HCT116 (cell line): ENCODE data around the gene ZNF775. TPM values are rescaled to one million over a fixed set of nuclear protein-coding genes. Genes with fewer than 3 reads are reported as not detected.

Source experiments
- ATAC-seq: fragments of 200-7000 bp; cut with Tn5 transposase; 2 replicates; pipeline ENCODE4 v1.9.1; 2020; ENCODE audit warnings: mild to moderate bottlenecking, moderate library complexity
- BruUV-seq: library from RNA; stranded (reverse); fragments of 400-500 nt; replicated peaks from 2 replicates; lab custom pipeline; 2021; lab: Mats Ljungman, UMichigan
- CTCF ChIA-PET: fragments of 300-600 bp; sonication (Branson Sonifier 250); formaldehyde crosslinking; loops from one replicate; lab custom pipeline; 2021; ENCODE audit warnings: antibody characterized with exemption; lab: Charles Lee
- POLR2A ChIA-PET: fragments of 300-600, 350-600 bp; sonication (Branson Sonifier 250); formaldehyde crosslinking; loops from one replicate; lab custom pipeline; 2021; ENCODE audit warnings: antibody characterized with exemption; lab: Charles Lee
- RAD21 ChIA-PET, 2 experiments: fragments of 300-600 bp; sonication (Branson Sonifier 250); formaldehyde crosslinking; loops; one replicate each; lab custom pipeline; 2023; ENCODE audit warnings: low total read pairs in 2 of 2; ENCODE audit not compliant: uncharacterized antibody in 2 of 2, unreplicated experiment in 2 of 2, low non-redundant PET in 1 of 2; lab: Charles Lee
- DNase-seq: peaks from one replicate; pipeline ENCODE4 v3.0.0-alpha.2; 2010; ENCODE audit warnings: low read depth, low spot score
- H2AFZ ChIP-seq: fragments of 200-600 bp; shearing (Covaris generic), sonication (generic); 2 replicates; pipeline ENCODE4 v1.6.1; 2017; ENCODE audit warnings: low read depth, mixed run types, mixed read lengths, antibody characterized with exemption, low read length; ENCODE audit not compliant: poor library complexity, severe bottlenecking
- H3K27ac ChIP-seq: 2 replicates; pipeline ENCODE4 v1.5.1; 2012; ENCODE audit warnings: low read depth, low read length
- H3K27me3 ChIP-seq: fragments of 200-600 bp; sonication (generic); 2 replicates; pipeline ENCODE4 v1.6.1; 2016; ENCODE audit warnings: mixed run types, low read length, mixed read lengths; ENCODE audit not compliant: insufficient read depth
- H3K36me3 ChIP-seq, 2 experiments: fragments of 200-500 bp in 1 of 2; fragments of 200-600 bp in 1 of 2; sonication (Bioruptor generic) in 1 of 2; sonication (generic) in 1 of 2; 2 replicates each; pipeline versions ENCODE4 v1.5.1 to v1.6.1; 2014 to 2016; ENCODE audit warnings: low read length in 2 of 2, inconsistent platforms in 1 of 2, mixed read lengths in 1 of 2, mixed run types in 1 of 2; ENCODE audit not compliant: insufficient read depth in 2 of 2, control insufficient read depth in 1 of 2
- H3K4me1 ChIP-seq, 2 experiments: fragments of 200-600 bp in 1 of 2; sonication (generic) in 1 of 2; 2 replicates each; pipeline versions ENCODE4 v1.5.1 to v1.6.1; 2012 to 2017; ENCODE audit warnings: low read length in 2 of 2, inconsistent platforms in 1 of 2, mild to moderate bottlenecking in 1 of 2, mixed read lengths in 1 of 2, mixed run types in 1 of 2, moderate library complexity in 1 of 2; ENCODE audit not compliant: insufficient read depth in 2 of 2, control insufficient read depth in 1 of 2
- H3K4me2 ChIP-seq: fragments of 200-600 bp; sonication (generic); 2 replicates; pipeline ENCODE4 v1.6.1; 2017; ENCODE audit warnings: mixed run types, low read length, mixed read lengths
- H3K4me3 ChIP-seq, 2 experiments: fragments of 200-600 bp in 1 of 2; sonication (generic) in 1 of 2; replicated peaks in 1 of 2; 2 replicates each; pipeline ENCODE4 v1.5.1; 2011 to 2016; ENCODE audit warnings: low read length in 2 of 2, control low read depth in 1 of 2, low read depth in 1 of 2, mild to moderate bottlenecking in 1 of 2, mixed read lengths in 1 of 2, mixed run types in 1 of 2
- H3K79me2 ChIP-seq: fragments of 200-600 bp; sonication (generic); 2 replicates; pipeline ENCODE4 v1.6.1; 2017; ENCODE audit warnings: mild to moderate bottlenecking, mixed run types, low read length, moderate library complexity, mixed read lengths; ENCODE audit not compliant: insufficient read depth
- H3K9ac ChIP-seq: fragments of 200-600 bp; sonication (generic); 2 replicates; pipeline ENCODE4 v1.6.1; 2016; ENCODE audit warnings: low read length, mixed read lengths
- H3K9me2 ChIP-seq: fragments of 200-600 bp; sonication (generic), shearing (Covaris generic); 2 replicates; pipeline ENCODE4 v1.6.1; 2017; ENCODE audit warnings: mixed run types, mild to moderate bottlenecking, moderate library complexity; ENCODE audit not compliant: insufficient read depth
- H3K9me3 ChIP-seq, 2 experiments: fragments of 200-500 bp in 1 of 2; fragments of 200-600 bp in 1 of 2; sonication (Bioruptor generic) in 1 of 2; sonication (generic) in 1 of 2; 2 replicates each; pipeline ENCODE4 v1.6.1; 2014 to 2017; ENCODE audit warnings: low read length in 2 of 2, mixed read lengths in 2 of 2, inconsistent platforms in 1 of 2, low read depth in 1 of 2, mild to moderate bottlenecking in 1 of 2, mixed run types in 1 of 2, moderate library complexity in 1 of 2; ENCODE audit not compliant: control insufficient read depth in 1 of 2, insufficient read depth in 1 of 2
- H4K20me1 ChIP-seq: fragments of 200-600 bp; sonication (generic), shearing (Covaris generic); 2 replicates; pipeline ENCODE4 v1.6.1; 2017; ENCODE audit warnings: mixed run types, mild to moderate bottlenecking, moderate library complexity; ENCODE audit not compliant: insufficient read depth
- CBX3 ChIP-seq: IDR thresholded peaks from 2 replicates; pipeline ENCODE4 v1.6.1; 2012; ENCODE audit warnings: low read depth
- CEBPB ChIP-seq: IDR thresholded peaks from 2 replicates; pipeline ENCODE4 v1.6.1; 2012; ENCODE audit warnings: low read depth
- EGR1 ChIP-seq: IDR thresholded peaks from 2 replicates; pipeline ENCODE4 v1.6.1; 2012; ENCODE audit warnings: low read depth
- EZH2 ChIP-seq: fragments of 200-600 bp; sonication (generic); IDR thresholded peaks from 2 replicates; pipeline ENCODE4 v1.6.1; 2017; ENCODE audit warnings: antibody characterized with exemption, mixed run types
- EZH2phosphoT487 ChIP-seq: fragments of 200-600 bp; IDR thresholded peaks from 2 replicates; pipeline ENCODE4 v1.6.1; 2018; ENCODE audit warnings: antibody characterized with exemption, borderline replicate concordance
- FOSL1 ChIP-seq: IDR thresholded peaks from 2 replicates; pipeline ENCODE4 v1.6.1; 2012; ENCODE audit warnings: low read depth
- POLR2AphosphoS5 ChIP-seq: IDR thresholded peaks from 2 replicates; pipeline ENCODE4 v1.6.1; 2011; ENCODE audit warnings: mild to moderate bottlenecking, low read depth, low read length, moderate library complexity
- RAD21 ChIP-seq: IDR thresholded peaks from 2 replicates; pipeline ENCODE4 v1.6.1; 2012; ENCODE audit warnings: low read depth, mild to moderate bottlenecking
- SIN3A ChIP-seq: IDR thresholded peaks from 2 replicates; pipeline ENCODE4 v1.6.1; 2012; ENCODE audit warnings: low read depth
- SP1 ChIP-seq: IDR thresholded peaks from 2 replicates; pipeline ENCODE4 v1.6.1; 2012; ENCODE audit warnings: low read depth
- SRF ChIP-seq: IDR thresholded peaks from 2 replicates; pipeline ENCODE4 v1.6.1; 2012; ENCODE audit warnings: low read depth
- YY1 ChIP-seq: IDR thresholded peaks from 2 replicates; pipeline ENCODE4 v1.6.1; 2011; ENCODE audit warnings: low read length, low read depth, moderate library complexity, mild to moderate bottlenecking; ENCODE audit not compliant: insufficient replicate concordance; ENCODE audit errors: extremely low read depth
- ZNF274 ChIP-seq: fragments of 200-500 bp; sonication (Bioruptor generic); IDR thresholded peaks from 2 replicates; pipeline ENCODE4 v1.6.1; 2014; ENCODE audit warnings: mild to moderate bottlenecking, low read depth, low read length, inconsistent platforms
- intact Hi-C: fragments of 100-400 bp; cut with micrococcal nuclease; formaldehyde crosslinking; loops from 2 replicates; pipeline ENCODE4 v1.10.0; 2022
- total RNA-seq: library from RNA; stranded (reverse); gene quantifications from one replicate; pipeline ENCODE4 v1.2.1, GENCODE V29; 2021; ENCODE audit not compliant: unreplicated experiment
- TF ChIP-seq, protein P1 (sequence below), 3 experiments: fragments of 200-600 bp in 1 of 3; sonication (generic) in 1 of 3; IDR thresholded peaks in 2 of 3; conservative IDR thresholded peaks in 1 of 3; 2 replicates each; pipeline ENCODE4 v1.5.1; 2012 to 2017; ENCODE audit warnings: low read depth in 2 of 3, low read length in 2 of 3, antibody characterized with exemption in 1 of 3, borderline replicate concordance in 1 of 3, control low read depth in 1 of 3, mild to moderate bottlenecking in 1 of 3, mixed read lengths in 1 of 3, mixed run types in 1 of 3, moderate library complexity in 1 of 3; ENCODE audit not compliant: insufficient read depth in 1 of 3
- TF ChIP-seq, protein P2 (sequence below): IDR thresholded peaks from 2 replicates; pipeline ENCODE4 v1.6.1; 2012

Gene ZNF775
- total RNA-seq, 1 experiment from 2014 or later, result 4.5 TPM

DNA sequence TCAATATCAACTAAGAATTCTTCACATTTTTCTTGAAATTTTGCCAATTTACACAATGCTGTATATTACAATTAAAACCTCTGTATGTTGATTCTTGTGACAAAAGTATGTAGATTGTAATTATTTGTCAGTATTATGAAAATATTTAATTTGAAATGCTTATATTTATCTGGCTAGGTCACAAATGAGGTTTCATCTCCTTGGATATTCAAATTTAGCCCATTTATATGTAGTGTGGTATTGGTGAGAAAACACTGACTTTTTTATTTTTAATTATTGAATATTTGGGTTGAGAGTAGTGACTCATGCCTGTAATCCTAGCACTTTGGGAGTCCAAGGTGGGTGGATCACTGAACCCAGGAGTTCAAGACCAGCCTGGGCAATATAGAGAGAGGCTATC lies 34.8 kb upstream of the ZNF775 start:
- Histone ChIP-seq H3K4me2 (no peak overlapping the region), H3K4me1 (no peaks in the 10 kb centered on the region), H3K36me3 (no peaks in the 10 kb centered on the region), H3K9ac (no peak overlapping the region), H3K9me3 (no peaks in the 10 kb centered on the region), H2AFZ (no peak overlapping the region), H3K27me3 (no peaks in the 10 kb centered on the region), H3K4me3 (no peak overlapping the region), H3K79me2 (no peaks in the 10 kb centered on the region), H3K27ac (no peak overlapping the region), H3K9me2 (no peaks in the 10 kb centered on the region), H4K20me1 (no peaks in the 10 kb centered on the region)
- CTCF ChIA-PET, result no interaction called here
- BruUV-seq, result no TSS peak
- ATAC-seq, result no peak
- RAD21 ChIA-PET, result no interaction called here
- intact Hi-C loops, result no loop called here
- TF ChIP-seq EGR1 (no peak), CBX3 (no peak), SP1 (no peak), POLR2AphosphoS5 (no peak), FOSL1 (no peak), YY1 (no peak), EZH2phosphoT487 (no peak), CEBPB (no peak)
- TF ChIP-seq, protein P1, sequence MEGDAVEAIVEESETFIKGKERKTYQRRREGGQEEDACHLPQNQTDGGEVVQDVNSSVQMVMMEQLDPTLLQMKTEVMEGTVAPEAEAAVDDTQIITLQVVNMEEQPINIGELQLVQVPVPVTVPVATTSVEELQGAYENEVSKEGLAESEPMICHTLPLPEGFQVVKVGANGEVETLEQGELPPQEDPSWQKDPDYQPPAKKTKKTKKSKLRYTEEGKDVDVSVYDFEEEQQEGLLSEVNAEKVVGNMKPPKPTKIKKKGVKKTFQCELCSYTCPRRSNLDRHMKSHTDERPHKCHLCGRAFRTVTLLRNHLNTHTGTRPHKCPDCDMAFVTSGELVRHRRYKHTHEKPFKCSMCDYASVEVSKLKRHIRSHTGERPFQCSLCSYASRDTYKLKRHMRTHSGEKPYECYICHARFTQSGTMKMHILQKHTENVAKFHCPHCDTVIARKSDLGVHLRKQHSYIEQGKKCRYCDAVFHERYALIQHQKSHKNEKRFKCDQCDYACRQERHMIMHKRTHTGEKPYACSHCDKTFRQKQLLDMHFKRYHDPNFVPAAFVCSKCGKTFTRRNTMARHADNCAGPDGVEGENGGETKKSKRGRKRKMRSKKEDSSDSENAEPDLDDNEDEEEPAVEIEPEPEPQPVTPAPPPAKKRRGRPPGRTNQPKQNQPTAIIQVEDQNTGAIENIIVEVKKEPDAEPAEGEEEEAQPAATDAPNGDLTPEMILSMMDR (IDR thresholded peaks at IDR 0.05 in 2 of 3, conservative IDR thresholded peaks at IDR 0.05 in 1 of 3; ENCODE audit: borderline replicate concordance in 1 of 3, insufficient read depth in 1 of 3, low read depth in 2 of 3, low read length in 2 of 3), result no peak
- POLR2A ChIA-PET, result no interaction called here
- DNase-seq, result no peak

DNA sequence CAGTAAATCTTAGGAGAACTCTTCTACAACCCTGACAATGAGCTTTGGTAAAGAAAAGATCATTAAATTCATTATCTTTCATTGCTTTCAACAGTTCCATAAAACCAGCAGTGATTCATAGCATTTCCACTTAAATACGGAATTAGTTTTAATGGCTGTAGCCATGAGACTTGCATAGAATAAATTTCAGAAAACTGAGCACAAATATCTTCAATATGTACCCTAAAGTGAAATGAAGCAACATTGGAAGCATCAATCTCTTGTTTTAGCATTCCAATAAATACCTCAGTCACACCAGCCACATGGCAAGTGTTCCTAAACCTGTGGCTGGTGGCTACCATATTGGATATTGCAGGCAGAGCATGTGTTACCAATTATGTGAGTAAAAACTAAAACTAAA lies 34.1 kb upstream of the ZNF775 start:
- ChIA-PET RAD21 (no interaction called here), POLR2A (no interaction called here), CTCF (no interaction called here)
- intact Hi-C loops, result no loop called here
- ATAC-seq (no peak), DNase-seq (no peak)
- Histone ChIP-seq H3K9me2 (no peaks in the 10 kb centered on the region), H3K27me3 (no peaks in the 10 kb centered on the region), H4K20me1 (no peaks in the 10 kb centered on the region), H3K4me2 (no peak overlapping the region), H3K36me3 (no peaks in the 10 kb centered on the region), H3K4me3 (no peak overlapping the region), H2AFZ (no peak overlapping the region), H3K4me1 (no peaks in the 10 kb centered on the region), H3K79me2 (no peaks in the 10 kb centered on the region), H3K9ac (no peak overlapping the region), H3K9me3 (no peaks in the 10 kb centered on the region), H3K27ac (no peak overlapping the region)
- no TSS peak for BruUV-seq
- TF ChIP-seq, protein P1 (IDR thresholded peaks at IDR 0.05 in 2 of 3, conservative IDR thresholded peaks at IDR 0.05 in 1 of 3; ENCODE audit: borderline replicate concordance in 1 of 3, insufficient read depth in 1 of 3, low read depth in 2 of 3, low read length in 2 of 3), result no peak
- TF ChIP-seq POLR2AphosphoS5 (no peak), SP1 (no peak), CBX3 (no peak), RAD21 (no peak), SRF (no peak), EZH2 (no peak), SIN3A (no peak), EZH2phosphoT487 (no peak), EGR1 (no peak), ZNF274 (no peak)
- TF ChIP-seq, protein P2, sequence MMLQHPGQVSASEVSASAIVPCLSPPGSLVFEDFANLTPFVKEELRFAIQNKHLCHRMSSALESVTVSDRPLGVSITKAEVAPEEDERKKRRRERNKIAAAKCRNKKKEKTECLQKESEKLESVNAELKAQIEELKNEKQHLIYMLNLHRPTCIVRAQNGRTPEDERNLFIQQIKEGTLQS, result no peak
